ENCODE measurements around the gene STK32C.

The STK32C gene

DNA sequence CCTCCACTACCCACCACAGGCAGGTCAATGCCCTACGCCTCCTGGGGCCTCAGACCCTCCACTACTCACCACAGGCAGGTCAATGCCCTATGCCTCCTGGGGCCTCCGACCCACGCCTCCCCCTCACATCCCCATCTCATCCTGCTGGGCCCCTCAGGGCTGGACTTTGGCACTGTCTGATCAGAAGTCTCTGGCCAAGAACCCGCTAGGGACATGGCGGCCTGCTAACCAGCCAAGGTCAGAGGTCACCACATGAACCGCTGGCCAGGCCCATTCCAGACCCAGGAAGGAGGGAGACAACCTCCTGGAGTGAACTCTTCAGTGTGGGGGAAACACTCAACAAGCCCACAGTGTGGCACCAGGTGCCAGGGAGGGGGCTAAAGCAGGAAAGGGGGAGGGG is 55.8 kb downstream of the STK32C start:
- no peak overlapping the region for H2BK5ac ChIP-seq (ENCODE audit: low read depth, low read length, poor library complexity)
- H3K79me1 ChIP-seq (ENCODE audit: low read length) = no peaks in the 10 kb centered on the region
- no peak overlapping the region for H2AFZ ChIP-seq (ENCODE audit: insufficient read depth, low read length, poor library complexity)
- H3K4me1 ChIP-seq (ENCODE audit: control insufficient read depth in 1 of 2, insufficient read depth in 2 of 2, low read length in 2 of 2) = peaks cover 0 to 3% of the 10 kb centered on the region in 2 experiments
- no peaks in the 10 kb centered on the region for H3K36me3 ChIP-seq (ENCODE audit: control insufficient read depth in 1 of 2, insufficient read depth in 2 of 2, low read length in 2 of 2)
- no peak overlapping the region for H3K27ac ChIP-seq (ENCODE audit: low read depth, low read length)
- H3K4me2 ChIP-seq (ENCODE audit: low read length) = no peak overlapping the region
- no peak overlapping the region for H3K4ac ChIP-seq (ENCODE audit: low read depth, low read length)
- no peak overlapping the region for H4K8ac ChIP-seq (ENCODE audit: low read depth, low read length)
- H3K14ac ChIP-seq (ENCODE audit: low read length) = no peak overlapping the region
- H4K91ac ChIP-seq (ENCODE audit: low read depth, low read length) = no peak overlapping the region
- H3K27me3 ChIP-seq (ENCODE audit: insufficient read depth, low read length) = no peaks in the 10 kb centered on the region
- H2AK5ac ChIP-seq (ENCODE audit: low read length) = no peak overlapping the region
- whole genome bisulfite sequencing (ENCODE audit: extremely low coverage, insufficient coverage, insufficient read length) = no CpG with 5 or more reads among the region's 6 CpGs
- no peak overlapping the region for H4K12ac ChIP-seq (ENCODE audit: low read depth, low read length)
- H2BK120ac ChIP-seq (ENCODE audit: insufficient read depth, low read length, poor library complexity) = no peak overlapping the region
- no peak overlapping the region for H3K18ac ChIP-seq (ENCODE audit: low read length)
- no peaks in the 10 kb centered on the region for H3K79me2 ChIP-seq (ENCODE audit: control insufficient read depth, insufficient read depth, low read length, poor library complexity)
- no peaks in the 10 kb centered on the region for H3K9me3 ChIP-seq (ENCODE audit: insufficient read depth, low read depth, low read length)
- no peak overlapping the region for H2BK12ac ChIP-seq (ENCODE audit: low read length)
- DNase-seq = no peak
- no peak overlapping the region for H3K4me3 ChIP-seq (ENCODE audit: low read depth, low read length)
- H3K23ac ChIP-seq (ENCODE audit: low read length) = no peak overlapping the region
- H3K9ac ChIP-seq (ENCODE audit: low read length) = no peak overlapping the region

DNA sequence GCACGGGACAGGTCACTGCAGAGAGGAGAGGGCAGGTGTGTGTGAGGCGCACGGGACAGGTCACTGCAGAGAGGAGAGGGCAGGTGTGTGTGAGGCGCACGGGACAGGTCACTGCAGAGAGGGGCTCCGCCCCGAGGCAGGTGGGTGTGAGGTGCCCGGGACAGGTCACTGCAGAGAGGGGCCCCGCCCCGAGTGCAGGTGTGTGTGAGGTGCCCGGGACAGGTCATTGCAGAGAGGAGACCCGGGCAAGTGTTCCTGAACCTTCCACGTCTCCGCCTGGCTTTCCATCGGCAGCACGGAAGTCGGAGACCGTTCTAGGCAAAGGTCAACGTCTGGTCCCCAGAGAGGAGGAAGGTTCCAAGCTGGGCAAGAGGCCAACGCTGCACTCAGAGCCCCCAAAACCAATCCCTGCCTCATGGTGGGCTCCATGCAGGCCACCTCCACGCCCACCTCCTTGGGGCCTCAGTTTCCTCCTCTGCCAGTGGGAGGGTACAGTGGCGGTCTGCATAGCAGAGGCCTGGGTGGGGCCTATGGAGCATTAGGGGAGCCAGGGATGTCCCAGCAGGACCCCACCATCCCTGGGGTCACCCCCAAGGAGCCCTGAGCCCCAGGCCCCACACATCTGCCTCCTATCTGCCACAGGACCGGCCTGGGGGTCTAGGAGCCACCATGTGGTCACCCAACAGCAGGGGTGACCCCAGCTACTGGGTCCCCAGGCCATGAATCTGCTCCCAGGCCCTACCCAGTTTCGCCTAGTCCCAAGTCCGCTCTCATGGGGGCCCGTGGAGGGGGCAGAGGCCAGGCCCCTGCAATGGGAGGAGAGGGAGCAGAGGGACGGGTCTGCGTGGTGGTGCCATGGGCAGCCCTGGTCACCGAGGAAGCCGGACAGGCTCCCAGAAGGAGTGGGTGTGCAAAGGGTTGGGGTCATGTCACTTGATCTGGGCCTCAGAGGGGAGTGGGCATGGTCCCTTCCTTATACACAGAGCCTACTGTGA is 57.0 kb downstream of the STK32C start:
- no peak overlapping the region for H2BK5ac ChIP-seq (ENCODE audit: low read depth, low read length, poor library complexity)
- no peak overlapping the region for H3K18ac ChIP-seq (ENCODE audit: low read length)
- H2AK5ac ChIP-seq (ENCODE audit: low read length) = no peak overlapping the region
- H3K27me3 ChIP-seq (ENCODE audit: insufficient read depth, low read length) = no peaks in the 10 kb centered on the region
- no peak overlapping the region for H3K4me2 ChIP-seq (ENCODE audit: low read length)
- peaks cover 2% of the 10 kb centered on the region for H3K9me3 ChIP-seq (ENCODE audit: insufficient read depth, low read depth, low read length)
- no peak overlapping the region for H4K8ac ChIP-seq (ENCODE audit: low read depth, low read length)
- H4K12ac ChIP-seq (ENCODE audit: low read depth, low read length) = no peak overlapping the region
- H2AFZ ChIP-seq (ENCODE audit: insufficient read depth, low read length, poor library complexity) = no peak overlapping the region
- H3K79me1 ChIP-seq (ENCODE audit: low read length) = no peaks in the 10 kb centered on the region
- no CpG with 5 or more reads among the region's 30 CpGs for WGBS (ENCODE audit: extremely low coverage, insufficient coverage, insufficient read length)
- H3K79me2 ChIP-seq (ENCODE audit: control insufficient read depth, insufficient read depth, low read length, poor library complexity) = no peaks in the 10 kb centered on the region
- no peak overlapping the region for H2BK120ac ChIP-seq (ENCODE audit: insufficient read depth, low read length, poor library complexity)
- H3K27ac ChIP-seq (ENCODE audit: low read depth, low read length) = no peak overlapping the region
- DNase-seq = no peak
- no peak overlapping the region for H3K4me3 ChIP-seq (ENCODE audit: low read depth, low read length)
- no peak overlapping the region for H4K91ac ChIP-seq (ENCODE audit: low read depth, low read length)
- H3K23ac ChIP-seq (ENCODE audit: low read length) = no peak overlapping the region
- H3K4me1 ChIP-seq (ENCODE audit: control insufficient read depth in 1 of 2, insufficient read depth in 2 of 2, low read length in 2 of 2) = peaks cover 0 to 3% of the 10 kb centered on the region in 2 experiments
- no peaks in the 10 kb centered on the region for H3K36me3 ChIP-seq (ENCODE audit: control insufficient read depth in 1 of 2, insufficient read depth in 2 of 2, low read length in 2 of 2)
- H3K9ac ChIP-seq (ENCODE audit: low read length) = no peak overlapping the region
- H3K14ac ChIP-seq (ENCODE audit: low read length) = no peak overlapping the region
- no peak overlapping the region for H3K4ac ChIP-seq (ENCODE audit: low read depth, low read length)
- H2BK12ac ChIP-seq (ENCODE audit: low read length) = no peak overlapping the region

DNA sequence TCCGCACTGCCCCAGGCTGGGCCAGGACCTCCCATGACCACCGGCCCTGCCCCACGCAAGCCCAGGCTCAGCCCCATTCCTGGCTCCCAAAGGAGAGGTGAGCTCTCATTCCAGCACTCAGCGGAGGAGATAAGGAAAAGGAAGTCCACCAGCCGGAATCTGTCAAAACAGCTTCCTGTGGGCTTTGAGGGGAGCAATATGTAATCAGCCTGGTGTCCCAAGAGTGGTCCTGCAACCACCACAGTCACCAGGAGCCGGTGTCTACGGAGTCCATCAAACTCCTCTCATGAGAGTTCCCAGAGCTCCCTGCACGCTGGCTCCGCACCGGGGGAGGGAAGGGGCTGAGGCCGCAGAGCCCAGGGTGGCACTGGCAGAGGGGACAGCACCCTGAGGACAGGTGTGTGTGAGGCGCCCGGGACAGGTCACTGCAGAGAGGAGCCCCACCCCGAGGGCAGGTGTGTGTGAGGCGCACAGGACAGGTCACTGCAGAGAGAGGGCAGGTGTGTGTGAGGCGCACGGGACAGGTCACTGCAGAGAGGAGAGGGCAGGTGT is 57.9 kb downstream of the STK32C start:
- Histone ChIP-seq H3K9me3 (ENCODE audit: insufficient read depth, low read depth, low read length) (peaks cover 2% of the 10 kb centered on the region), H3K4ac (ENCODE audit: low read depth, low read length) (no peak overlapping the region)
- WGBS (ENCODE audit: extremely low coverage, insufficient coverage, insufficient read length) = no CpG with 5 or more reads among the region's 17 CpGs

DNA sequence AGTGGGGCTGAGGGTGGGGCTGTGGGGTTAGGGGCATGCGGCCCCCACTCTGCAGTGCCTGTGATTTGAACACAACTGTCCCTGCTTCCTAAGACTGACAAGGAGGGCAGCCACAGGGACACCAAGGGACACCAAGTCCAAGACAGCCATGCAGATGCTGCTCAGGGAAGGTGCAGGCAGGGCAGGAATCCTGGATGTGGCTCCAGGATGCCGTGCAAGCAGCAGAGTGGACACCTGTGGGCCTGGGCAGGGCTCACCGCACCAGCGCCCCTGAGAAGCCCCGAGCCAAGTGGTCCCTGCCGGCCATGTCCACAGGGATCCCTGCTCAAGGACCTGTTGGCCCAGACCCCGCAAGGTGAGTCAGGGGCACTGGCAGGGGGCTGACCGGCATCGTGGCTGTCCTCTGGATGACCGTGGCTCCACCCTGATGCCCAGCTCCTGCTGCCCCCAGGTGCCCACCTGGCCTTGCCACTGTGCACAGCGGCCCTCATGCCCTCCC is 58.5 kb downstream of the STK32C start:
- WGBS (ENCODE audit: extremely low coverage, insufficient coverage, insufficient read length) = no CpG with 5 or more reads among the region's 11 CpGs

More for the DNA sequence above, 57.9 kb downstream of the STK32C start:
- Histone ChIP-seq H3K18ac (ENCODE audit: low read length) (no peak overlapping the region), H3K79me2 (ENCODE audit: control insufficient read depth, insufficient read depth, low read length, poor library complexity) (no peaks in the 10 kb centered on the region), H3K27me3 (ENCODE audit: insufficient read depth, low read length) (no peaks in the 10 kb centered on the region), H2BK120ac (ENCODE audit: insufficient read depth, low read length, poor library complexity) (no peak overlapping the region), H4K12ac (ENCODE audit: low read depth, low read length) (no peak overlapping the region), H3K79me1 (ENCODE audit: low read length) (no peaks in the 10 kb centered on the region), H3K4me3 (ENCODE audit: low read depth, low read length) (no peak overlapping the region), H3K36me3 (ENCODE audit: control insufficient read depth in 1 of 2, insufficient read depth in 2 of 2, low read length in 2 of 2) (no peaks in the 10 kb centered on the region), H3K27ac (ENCODE audit: low read depth, low read length) (no peak overlapping the region), H4K8ac (ENCODE audit: low read depth, low read length) (no peak overlapping the region), H3K14ac (ENCODE audit: low read length) (no peak overlapping the region), H2AFZ (ENCODE audit: insufficient read depth, low read length, poor library complexity) (no peak overlapping the region), H2AK5ac (ENCODE audit: low read length) (no peak overlapping the region), H3K4me2 (ENCODE audit: low read length) (no peak overlapping the region), H2BK5ac (ENCODE audit: low read depth, low read length, poor library complexity) (no peak overlapping the region), H3K4me1 (ENCODE audit: control insufficient read depth in 1 of 2, insufficient read depth in 2 of 2, low read length in 2 of 2) (peaks cover 0 to 3% of the 10 kb centered on the region in 2 experiments), H3K9ac (ENCODE audit: low read length) (no peak overlapping the region), H2BK12ac (ENCODE audit: low read length) (no peak overlapping the region), H4K91ac (ENCODE audit: low read depth, low read length) (no peak overlapping the region), H3K23ac (ENCODE audit: low read length) (no peak overlapping the region)
- DNase-seq = no peak

More for the DNA sequence above, 58.5 kb downstream of the STK32C start:
- H3K79me1 ChIP-seq (ENCODE audit: low read length) = no peaks in the 10 kb centered on the region
- no peak overlapping the region for H3K23ac ChIP-seq (ENCODE audit: low read length)
- H3K27ac ChIP-seq (ENCODE audit: low read depth, low read length) = no peak overlapping the region
- no peak overlapping the region for H2BK5ac ChIP-seq (ENCODE audit: low read depth, low read length, poor library complexity)
- H3K4me1 ChIP-seq (ENCODE audit: control insufficient read depth in 1 of 2, insufficient read depth in 2 of 2, low read length in 2 of 2) = peaks cover 0 to 3% of the 10 kb centered on the region in 2 experiments
- no peak overlapping the region for H4K8ac ChIP-seq (ENCODE audit: low read depth, low read length)
- H3K79me2 ChIP-seq (ENCODE audit: control insufficient read depth, insufficient read depth, low read length, poor library complexity) = no peaks in the 10 kb centered on the region
- H3K14ac ChIP-seq (ENCODE audit: low read length) = no peak overlapping the region
- H2BK120ac ChIP-seq (ENCODE audit: insufficient read depth, low read length, poor library complexity) = no peak overlapping the region
- H3K4me3 ChIP-seq (ENCODE audit: low read depth, low read length) = no peak overlapping the region
- H3K9me3 ChIP-seq (ENCODE audit: insufficient read depth, low read depth, low read length) = peaks cover 2% of the 10 kb centered on the region
- no peaks in the 10 kb centered on the region for H3K36me3 ChIP-seq (ENCODE audit: control insufficient read depth in 1 of 2, insufficient read depth in 2 of 2, low read length in 2 of 2)
- H2BK12ac ChIP-seq (ENCODE audit: low read length) = no peak overlapping the region
- DNase-seq = no peak
- H3K27me3 ChIP-seq (ENCODE audit: insufficient read depth, low read length) = no peaks in the 10 kb centered on the region
- no peak overlapping the region for H3K4me2 ChIP-seq (ENCODE audit: low read length)
- no peak overlapping the region for H2AK5ac ChIP-seq (ENCODE audit: low read length)
- H3K18ac ChIP-seq (ENCODE audit: low read length) = no peak overlapping the region
- H4K12ac ChIP-seq (ENCODE audit: low read depth, low read length) = no peak overlapping the region
- no peak overlapping the region for H4K91ac ChIP-seq (ENCODE audit: low read depth, low read length)
- no peak overlapping the region for H3K4ac ChIP-seq (ENCODE audit: low read depth, low read length)
- H3K9ac ChIP-seq (ENCODE audit: low read length) = no peak overlapping the region
- no peak overlapping the region for H2AFZ ChIP-seq (ENCODE audit: insufficient read depth, low read length, poor library complexity)

All from trophoblast cell (in vitro differentiated cells and primary cell).